A673 (cell line): ENCODE data around the gene PSMD3.

Experiments
- CTCF ChIP-seq: fragments of 300-800, 200-600 bp; sonication (generic); conservative IDR thresholded peaks from 2 replicates; pipeline ENCODE4 v1.5.1; 2017; ENCODE audit warnings: low read depth, mild to moderate bottlenecking, antibody characterized with exemption, low read length, moderate library complexity, mixed read lengths
- EZH2 ChIP-seq: fragments of 200-600 bp; sonication (generic); IDR thresholded peaks from 2 replicates; pipeline ENCODE4 v1.6.1; 2017; ENCODE audit warnings: borderline replicate concordance, low read depth, mild to moderate bottlenecking, mixed read lengths, antibody characterized with exemption, low read length; ENCODE audit not compliant: poor library complexity, severe bottlenecking

GRCh38 chr17:40038882-40039513, 58.4 kb downstream of the PSMD3 start:
- TF ChIP-seq CTCF (peak; percentile 51), EZH2 (no peak)
